B cell (primary cell): Measurements from ENCODE around the gene SCART1. TPM values are rescaled to one million over a fixed set of nuclear protein-coding genes. Genes with fewer than 3 reads are reported as not detected.

Source experiments
- ATAC-seq: fragments of 200-7000 bp; cut with Tn5 transposase; one replicate; pipeline ENCODE4 v1.10.0; 2021; ENCODE audit warnings: low read depth, mild to moderate bottlenecking, moderate number of reproducible peaks, moderate library complexity
- CTCF ChIA-PET: fragments of 350-600 bp; sonication (Branson Sonifier 250); formaldehyde crosslinking; loops from one replicate; lab custom pipeline; 2021; ENCODE audit warnings: antibody characterized with exemption, inconsistent platforms; lab: Charles Lee
- POLR2A ChIA-PET: fragments of 350-600 bp; sonication (Branson Sonifier 250); formaldehyde crosslinking; loops from one replicate; lab custom pipeline; 2021; ENCODE audit warnings: antibody characterized with exemption; lab: Charles Lee
- DNase-seq: peaks from one replicate; pipeline ENCODE4 v3.0.0; 2013
- H2AFZ ChIP-seq: 2 replicates; pipeline ENCODE4 v1.6.1; 2012; ENCODE audit warnings: mild to moderate bottlenecking, low read depth, low read length; ENCODE audit not compliant: insufficient read depth, poor library complexity, severe bottlenecking
- H3K27ac ChIP-seq, 2 donors: 1 replicate in 1 of 2; 2 replicates in 1 of 2; pipeline ENCODE4 v1.5.1; 2012 to 2013; ENCODE audit warnings: low read length in 2 of 2, mild to moderate bottlenecking in 2 of 2, moderate library complexity in 1 of 2
- H3K27me3 ChIP-seq, 4 experiments: fragments of 200-600 bp in 1 of 4; sonication (generic) in 1 of 4; replicated peaks in 1 of 4; 1 replicate in 2 of 4; 2 replicates in 2 of 4; pipeline versions ENCODE4 v1.6.1 to v1.7.0; 2013 to 2016; ENCODE audit warnings: low read length in 3 of 4, mild to moderate bottlenecking in 2 of 4, mixed read lengths in 1 of 4, moderate library complexity in 1 of 4; ENCODE audit not compliant: insufficient read depth in 4 of 4, control insufficient read depth in 3 of 4; ENCODE audit errors: control extremely low read depth in 1 of 4
- H3K36me3 ChIP-seq, 2 experiments: replicated peaks in 1 of 2; 1 replicate in 1 of 2; 2 replicates in 1 of 2; pipeline versions ENCODE4 v1.6.1 to v1.7.1; 2013; ENCODE audit warnings: low read length in 1 of 2; ENCODE audit not compliant: insufficient read depth in 2 of 2, control insufficient read depth in 1 of 2; ENCODE audit errors: control extremely low read depth in 1 of 2, extremely low read depth in 1 of 2
- H3K4me1 ChIP-seq, 2 donors: fragments of 200-600 bp in 1 of 2; sonication (generic) in 1 of 2; 1 replicate in 1 of 2; 2 replicates in 1 of 2; pipeline versions ENCODE4 v1.5.1 to v1.6.1; 2013 to 2017; ENCODE audit warnings: low read length in 2 of 2; ENCODE audit not compliant: control insufficient read depth in 2 of 2, insufficient read depth in 2 of 2
- H3K4me2 ChIP-seq: replicated peaks from 2 replicates; pipeline ENCODE3; 2012; ENCODE audit warnings: mild to moderate bottlenecking, low read depth, low read length; ENCODE audit not compliant: poor library complexity, severe bottlenecking
- H3K4me3 ChIP-seq, 5 experiments: fragments of 200-600 bp in 1 of 5; sonication (generic) in 1 of 5; 1 replicate in 3 of 5; 2 replicates in 2 of 5; pipeline versions ENCODE4 v1.5.1 to v1.7.0; 2011 to 2016; ENCODE audit warnings: low read length in 4 of 5, mild to moderate bottlenecking in 4 of 5, low read depth in 2 of 5, control low read depth in 1 of 5, moderate library complexity in 1 of 5; ENCODE audit not compliant: insufficient read depth in 1 of 5; ENCODE audit errors: control extremely low read depth in 1 of 5, extremely low read depth in 1 of 5
- H3K79me2 ChIP-seq: fragments of 200-600 bp; sonication (generic); one replicate; pipeline ENCODE4 v1.6.0; 2016; ENCODE audit warnings: low read length; ENCODE audit not compliant: control insufficient read depth, insufficient read depth
- H3K9ac ChIP-seq: fragments of 200-600 bp; sonication (generic); 2 replicates; pipeline ENCODE4 v1.6.1; 2017; ENCODE audit warnings: mild to moderate bottlenecking, low read length, moderate library complexity
- H3K9me3 ChIP-seq, 3 donors: one replicate each; pipeline versions ENCODE4 v1.6.1 to v1.7.1; 2013; ENCODE audit warnings: low read length in 2 of 3; ENCODE audit not compliant: control insufficient read depth in 2 of 3, insufficient read depth in 1 of 3; ENCODE audit errors: control extremely low read depth in 1 of 3
- H4K20me1 ChIP-seq: 2 replicates; pipeline ENCODE4 v1.6.0; 2012; ENCODE audit warnings: mild to moderate bottlenecking, low read length; ENCODE audit not compliant: insufficient read depth, control insufficient read depth, poor library complexity, severe bottlenecking
- H3K27ac Mint-ChIP-seq: one replicate; pipeline ENCODE4 v1.8.0; 2021; ENCODE audit warnings: mixed read lengths
- H3K27me3 Mint-ChIP-seq: one replicate; pipeline ENCODE4 v1.8.0; 2021; ENCODE audit warnings: mixed read lengths
- H3K4me1 Mint-ChIP-seq: one replicate; pipeline ENCODE4 v1.8.0; 2021; ENCODE audit warnings: mixed read lengths
- H3K4me3 Mint-ChIP-seq: one replicate; pipeline ENCODE4 v1.8.0; 2021; ENCODE audit warnings: mixed read lengths
- H3K9me3 Mint-ChIP-seq: one replicate; pipeline ENCODE4 v1.8.0; 2022; ENCODE audit warnings: mixed read lengths; ENCODE audit not compliant: insufficient read depth
- EZH2 ChIP-seq: IDR thresholded peaks from 2 replicates; pipeline ENCODE4 v1.6.1; 2012; ENCODE audit warnings: borderline replicate concordance, low read depth, mild to moderate bottlenecking, moderate library complexity, low read length; ENCODE audit not compliant: insufficient read depth, poor library complexity, severe bottlenecking
- WGBS: methylation state at CpG from one replicate; pipeline ENCODE4 v1.1.5; 2013; ENCODE audit warnings: missing lambda C conversion rate; ENCODE audit not compliant: insufficient coverage; 5-methylcytosine and 5-hydroxymethylcytosine counted together
- intact Hi-C: fragments of 100-400 bp; cut with micrococcal nuclease; formaldehyde crosslinking; loops from one replicate; pipeline ENCODE4 v1.10.0; 2022
- polyA plus RNA-seq: library from polyadenylated mRNA; depleted of rRNA; stranded (reverse); fragments of >200 nt; gene quantifications from 2 replicates; pipeline ENCODE4 v1.2.3, GENCODE V29; 2012
- total RNA-seq, 2 donors: library from RNA; stranded (reverse); fragments of 120-200 nt in 1 of 2; gene quantifications; 1 replicate in 1 of 2; 2 replicates in 1 of 2; pipeline versions ENCODE4 v1.2.3 to v1.2.4, GENCODE V29; 2013 to 2022
- TF ChIP-seq, protein P1 (sequence below): fragments of 200-600 bp; IDR thresholded peaks from one replicate; pipeline ENCODE4 v1.8.0; 2022; ENCODE audit warnings: antibody characterized with exemption, mild to moderate bottlenecking

SCART1 gene
- total and polyA plus RNA-seq, 2 donors (not counting 1 experiment from before 2014, with no cell fraction given), result 4.1 to 4.7 TPM

DNA sequence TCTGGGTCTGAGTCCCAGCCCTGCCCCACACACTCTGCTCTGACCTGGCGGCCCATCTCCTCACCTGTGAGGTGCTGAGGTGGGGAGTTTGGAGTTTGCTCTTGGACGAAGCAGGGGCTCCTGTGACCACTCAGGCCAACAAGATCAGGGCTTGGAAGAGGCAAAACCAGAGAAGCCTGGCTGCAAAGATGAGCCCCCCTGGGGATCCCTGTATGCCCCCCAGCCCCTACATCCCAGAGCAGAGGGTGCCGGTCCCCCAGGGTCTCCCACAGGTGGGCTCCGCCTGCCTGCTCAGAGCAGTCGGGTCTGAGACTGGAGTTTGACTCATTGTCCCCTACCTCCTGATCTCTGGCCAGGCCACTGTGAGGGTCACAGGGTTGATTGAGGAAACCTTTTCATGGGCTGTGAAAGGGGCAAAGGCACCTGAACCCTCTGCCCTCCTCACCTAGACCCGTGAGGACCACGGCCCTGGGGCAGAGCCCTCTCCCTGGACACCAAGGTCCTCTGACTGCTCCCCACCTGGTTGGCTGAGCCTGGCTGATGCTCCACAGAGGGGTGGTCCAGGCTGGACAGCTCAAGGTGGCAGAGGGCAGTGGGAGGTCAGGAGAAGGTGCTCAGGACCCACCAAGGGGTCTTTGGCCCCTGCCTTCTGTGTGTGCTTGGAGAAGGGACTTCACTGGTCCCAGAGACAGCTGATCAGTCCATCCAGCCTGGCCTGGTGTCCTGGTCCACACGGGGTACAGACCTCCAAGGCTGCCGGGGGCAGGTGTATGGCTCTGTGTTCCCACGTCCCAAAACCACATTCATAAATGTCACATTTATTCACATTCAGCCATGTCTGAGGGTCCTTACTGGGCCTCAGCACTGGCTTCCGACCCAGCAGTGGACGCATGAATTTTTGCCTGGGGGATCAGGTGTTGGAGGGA is 9.1 kb upstream of the SCART1 start:
- 95% methylated on average over 7 of the region's 12 CpGs for WGBS
- Histone ChIP-seq H4K20me1 (no peaks in the 10 kb centered on the region), H3K4me1 (peaks cover 0 to 7% of the 10 kb centered on the region in 2 donors), H2AFZ (no peak overlapping the region), H3K79me2 (no peaks in the 10 kb centered on the region), H3K36me3 (no peaks in the 10 kb centered on the region), H3K27me3 (no peaks in the 10 kb centered on the region), H3K9me3 (peaks cover 7 to 37% (median 26%) of the 10 kb centered on the region in 3 donors), H3K27ac (no peak overlapping the region), H3K9ac (no peak overlapping the region), H3K4me3 (no peak overlapping the region), H3K4me2 (no peak overlapping the region)
- no peak for DNase-seq
- Mint-ChIP-seq H3K4me1 (no peaks in the 10 kb centered on the region), H3K4me3 (no peak overlapping the region), H3K9me3 (peaks cover 15% of the 10 kb centered on the region), H3K27me3 (peaks cover 8% of the 10 kb centered on the region), H3K27ac (no peak overlapping the region)
- intact Hi-C loops, result no loop called here
- TF ChIP-seq EZH2, result no peak
- TF ChIP-seq, protein P1, sequence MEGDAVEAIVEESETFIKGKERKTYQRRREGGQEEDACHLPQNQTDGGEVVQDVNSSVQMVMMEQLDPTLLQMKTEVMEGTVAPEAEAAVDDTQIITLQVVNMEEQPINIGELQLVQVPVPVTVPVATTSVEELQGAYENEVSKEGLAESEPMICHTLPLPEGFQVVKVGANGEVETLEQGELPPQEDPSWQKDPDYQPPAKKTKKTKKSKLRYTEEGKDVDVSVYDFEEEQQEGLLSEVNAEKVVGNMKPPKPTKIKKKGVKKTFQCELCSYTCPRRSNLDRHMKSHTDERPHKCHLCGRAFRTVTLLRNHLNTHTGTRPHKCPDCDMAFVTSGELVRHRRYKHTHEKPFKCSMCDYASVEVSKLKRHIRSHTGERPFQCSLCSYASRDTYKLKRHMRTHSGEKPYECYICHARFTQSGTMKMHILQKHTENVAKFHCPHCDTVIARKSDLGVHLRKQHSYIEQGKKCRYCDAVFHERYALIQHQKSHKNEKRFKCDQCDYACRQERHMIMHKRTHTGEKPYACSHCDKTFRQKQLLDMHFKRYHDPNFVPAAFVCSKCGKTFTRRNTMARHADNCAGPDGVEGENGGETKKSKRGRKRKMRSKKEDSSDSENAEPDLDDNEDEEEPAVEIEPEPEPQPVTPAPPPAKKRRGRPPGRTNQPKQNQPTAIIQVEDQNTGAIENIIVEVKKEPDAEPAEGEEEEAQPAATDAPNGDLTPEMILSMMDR, result no peak
- ChIA-PET CTCF (no interaction called here), POLR2A (no interaction called here)
- no peak for ATAC-seq

DNA sequence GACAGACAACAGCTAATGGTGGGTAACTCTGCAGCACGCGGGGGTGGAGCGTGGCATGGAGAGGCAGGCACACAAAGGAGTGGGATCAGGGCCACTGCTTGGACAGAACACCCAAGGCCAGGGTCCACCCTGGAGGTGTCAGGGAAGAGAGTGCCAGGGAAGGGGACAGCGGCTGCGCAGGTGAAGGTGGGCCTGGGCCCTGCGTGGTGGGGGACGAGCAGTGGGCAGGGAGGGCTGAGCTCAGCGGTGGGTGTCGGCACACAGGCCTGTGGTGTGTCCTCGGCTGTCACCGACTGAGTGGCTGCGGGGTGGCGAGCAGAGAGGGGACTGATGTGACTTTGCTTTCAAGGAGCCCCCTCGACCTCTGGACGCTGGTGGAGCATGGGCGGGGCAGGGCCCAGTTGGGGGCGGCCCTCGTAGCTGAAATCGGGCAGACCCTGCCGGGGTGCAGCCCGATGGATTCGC is 8.4 kb upstream of the SCART1 start:
- H3K27ac Mint-ChIP-seq, result no peak overlapping the region
- CTCF ChIA-PET, result no interaction called here
- no peaks in the 10 kb centered on the region for H3K27me3 ChIP-seq
- intact Hi-C loops, result no loop called here
- POLR2A ChIA-PET, result no interaction called here
- peaks cover 15% of the 10 kb centered on the region for H3K9me3 Mint-ChIP-seq
- H3K27me3 Mint-ChIP-seq, result peaks cover 8% of the 10 kb centered on the region
- no peaks in the 10 kb centered on the region for H4K20me1 ChIP-seq
- H3K27ac ChIP-seq, result no peak overlapping the region
- H2AFZ ChIP-seq, result no peak overlapping the region
- no peaks in the 10 kb centered on the region for H3K4me1 Mint-ChIP-seq
- H3K4me2 ChIP-seq, result no peak overlapping the region
- no peaks in the 10 kb centered on the region for H3K79me2 ChIP-seq
- H3K4me3 ChIP-seq, result no peak overlapping the region
- DNase-seq (no peak), ATAC-seq (no peak)
- no peaks in the 10 kb centered on the region for H3K36me3 ChIP-seq
- no peak overlapping the region for H3K4me3 Mint-ChIP-seq
- no peak overlapping the region for H3K9ac ChIP-seq
- H3K4me1 ChIP-seq, result peaks cover 0 to 7% of the 10 kb centered on the region in 2 donors
- 94% methylated on average over 21 of the region's 22 CpGs for WGBS
- TF ChIP-seq, protein P1, result no peak
- no peak for TF ChIP-seq EZH2
- H3K9me3 ChIP-seq, result peaks cover 8 to 37% (median 26%) of the 10 kb centered on the region in 3 donors
